OCI-LY7 (cell line): Measurements from ENCODE around the gene SYNGAP1. TPM values are rescaled to one million over a fixed set of nuclear protein-coding genes. Genes with fewer than 3 reads are reported as not detected.

Experiments
- BruUV-seq: library from RNA; stranded (reverse); fragments of 400-500 nt; replicated peaks from 2 replicates; lab custom pipeline; 2021; lab: Mats Ljungman, UMichigan
- CTCF ChIA-PET: fragments of 300-600 bp; sonication (Branson Sonifier 250); formaldehyde crosslinking; loops from one replicate; lab custom pipeline; 2022; ENCODE audit warnings: antibody characterized with exemption; ENCODE audit not compliant: unreplicated experiment; lab: Charles Lee
- POLR2A ChIA-PET: fragments of 300-600 bp; sonication (Branson Sonifier 250); formaldehyde crosslinking; loops from one replicate; lab custom pipeline; 2022; ENCODE audit warnings: antibody characterized with exemption; lab: Charles Lee
- DNase-seq: peaks from one replicate; pipeline ENCODE4 v3.0.0-alpha.2; 2015; ENCODE audit warnings: low spot score
- H2AFZ ChIP-seq: fragments of 200-600 bp; sonication (generic), shearing (Covaris generic); 2 replicates; pipeline ENCODE4 v1.6.1; 2014; ENCODE audit warnings: mild to moderate bottlenecking, antibody characterized with exemption, low read length, moderate library complexity
- H3K27ac ChIP-seq: fragments of 200-600 bp; sonication (generic); 2 replicates; pipeline ENCODE4 v1.5.1; 2014; ENCODE audit warnings: mixed run types, low read depth, mild to moderate bottlenecking, moderate library complexity, low read length, inconsistent platforms; ENCODE audit not compliant: poor library complexity, severe bottlenecking
- H3K36me3 ChIP-seq: fragments of 200-600 bp; sonication (generic); 2 replicates; pipeline ENCODE4 v1.6.1; 2014; ENCODE audit warnings: mild to moderate bottlenecking, antibody characterized with exemption, low read length, moderate library complexity, mixed read lengths; ENCODE audit not compliant: insufficient read depth
- H3K4me1 ChIP-seq: fragments of 200-600 bp; sonication (generic); 2 replicates; pipeline ENCODE4 v1.5.1; 2014; ENCODE audit warnings: mild to moderate bottlenecking, low read length; ENCODE audit not compliant: insufficient read depth, poor library complexity, severe bottlenecking
- H3K4me2 ChIP-seq: fragments of 200-600 bp; sonication (generic); 2 replicates; pipeline ENCODE4 v1.6.1; 2014; ENCODE audit warnings: mild to moderate bottlenecking, low read length
- H3K4me3 ChIP-seq: fragments of 200-600 bp; sonication (generic); 2 replicates; pipeline ENCODE4 v1.5.1; 2014; ENCODE audit warnings: mild to moderate bottlenecking, low read depth, low read length; ENCODE audit not compliant: poor library complexity, severe bottlenecking
- H3K79me2 ChIP-seq: fragments of 200-600 bp; sonication (generic); 2 replicates; pipeline ENCODE4 v1.6.1; 2016; ENCODE audit warnings: low read depth, mild to moderate bottlenecking, low read length, moderate library complexity, mixed read lengths; ENCODE audit not compliant: insufficient read depth
- H3K9me2 ChIP-seq: fragments of 200-600 bp; sonication (generic); 2 replicates; pipeline ENCODE4 v1.6.1; 2016; ENCODE audit warnings: mild to moderate bottlenecking, low read length, mixed read lengths; ENCODE audit not compliant: insufficient read depth
- H3K9me3 ChIP-seq: fragments of 200-600 bp; sonication (generic); 2 replicates; pipeline ENCODE4 v1.6.1; 2014; ENCODE audit warnings: mild to moderate bottlenecking, mixed run types, low read length, mixed read lengths
- H4K20me1 ChIP-seq: fragments of 200-600 bp; sonication (generic); 2 replicates; pipeline ENCODE4 v1.6.1; 2014; ENCODE audit warnings: mild to moderate bottlenecking, antibody characterized with exemption, low read length, moderate library complexity, mixed read lengths; ENCODE audit not compliant: insufficient read depth
- CTCF ChIP-seq: fragments of 200-600 bp; sonication (generic); conservative IDR thresholded peaks from 2 replicates; pipeline ENCODE4 v1.5.1; 2014; ENCODE audit warnings: mild to moderate bottlenecking, antibody characterized with exemption, low read length, moderate library complexity, mixed read lengths
- EZH2phosphoT487 ChIP-seq: fragments of 200-600 bp; sonication (generic); IDR thresholded peaks from 2 replicates; pipeline ENCODE4 v1.6.1; 2018; ENCODE audit warnings: low read depth, borderline replicate concordance, mild to moderate bottlenecking, mixed run types, antibody characterized with exemption, low read length, moderate library complexity, mixed read lengths
- intact Hi-C: fragments of 100-400 bp; cut with micrococcal nuclease; formaldehyde crosslinking; loops from one replicate; pipeline ENCODE4 v1.10.0; 2022; ENCODE audit not compliant: unreplicated experiment
- total RNA-seq, 2 experiments: library from RNA; depleted of rRNA in 1 of 2; stranded (reverse); fragments of >200 nt in 1 of 2; shearing (Covaris generic) in 1 of 2; gene quantifications; 2 replicates each; pipeline ENCODE4 v1.2.3, GENCODE V29; 2014 to 2022

The SYNGAP1 gene
- total RNA-seq, 2 experiments from 2014 or later: 5.6 to 30.7 TPM

DNA sequence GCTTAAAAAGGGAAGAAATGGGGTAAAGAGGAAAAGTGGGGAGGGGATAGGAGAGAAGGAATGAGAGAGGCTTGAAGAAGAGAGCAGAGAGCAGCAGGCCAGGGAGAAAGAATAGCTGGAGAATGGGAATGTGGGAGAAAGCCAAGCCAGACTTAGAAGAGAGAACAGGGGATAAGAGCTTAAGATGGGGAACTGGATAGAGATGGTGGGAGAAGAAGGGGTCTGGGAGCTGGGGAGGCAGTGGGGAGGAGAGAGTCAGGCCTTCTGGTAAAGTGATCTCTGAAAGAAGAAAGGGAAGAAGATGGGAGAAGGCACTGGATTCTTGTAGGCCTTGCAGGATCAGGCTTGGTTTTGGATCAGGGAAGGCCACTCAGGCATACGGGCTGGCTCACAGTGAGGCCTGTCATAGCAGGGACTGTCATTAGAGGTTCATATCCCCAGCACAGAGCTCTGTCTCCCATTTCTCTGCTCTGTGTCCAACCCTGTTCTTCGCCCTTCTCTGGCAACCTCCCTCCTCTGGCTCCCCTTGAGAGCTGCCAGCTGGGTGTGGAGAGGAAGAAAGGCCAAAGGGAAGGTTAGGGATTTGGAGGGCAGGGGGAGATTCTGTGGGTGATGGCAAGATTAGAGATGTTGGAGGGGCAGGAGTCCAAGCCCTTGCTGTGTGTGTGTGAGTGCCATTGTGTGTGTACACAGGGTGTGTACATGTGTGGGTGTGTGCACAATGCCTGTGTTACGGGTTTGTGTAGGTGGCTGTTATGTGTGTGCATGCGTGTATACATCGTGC is 9.3 kb downstream of the SYNGAP1 start:
- no peaks in the 10 kb centered on the region for H3K9me2 ChIP-seq
- peak overlapping the region; percentile 68 for H3K4me3 ChIP-seq
- no peaks in the 10 kb centered on the region for H4K20me1 ChIP-seq
- peak overlapping the region; percentile 64 for H3K27ac ChIP-seq
- DNase-seq: no peak
- intact Hi-C loops: loop anchor here (5.0 kb wide), 1 partner anchor 152 kb away; the partner anchor contains the start of gene B3GALT4
- no peaks in the 10 kb centered on the region for H3K36me3 ChIP-seq
- peaks cover 75% of the 10 kb centered on the region for H3K4me1 ChIP-seq
- H2AFZ ChIP-seq: no peak overlapping the region
- peak overlapping the region; percentile 98 for H3K4me2 ChIP-seq
- ChIA-PET POLR2A (interaction anchor here (0.6 to 1.4 kb wide), 5 partner anchors 11 to 157 kb away, joined by 3 to 4 read pairs (median 4); partner anchors contain the start of genes CUTA, RPS18, VPS52 and ZBTB22), CTCF (no interaction called here)
- peaks cover 5% of the 10 kb centered on the region; the same call in 1 of the 2 replicates for H3K79me2 ChIP-seq
- no peak for TF ChIP-seq CTCF
- TF ChIP-seq EZH2phosphoT487: no peak
- H3K9me3 ChIP-seq: no peaks in the 10 kb centered on the region
- BruUV-seq: no TSS peak

GRCh38 chr6:33429750-33430052 is 9.8 kb downstream of the SYNGAP1 start:
- Histone ChIP-seq H3K4me1 (peaks cover 74% of the 10 kb centered on the region), H3K4me3 (peak overlapping the region; percentile 68), H3K9me3 (no peaks in the 10 kb centered on the region), H2AFZ (no peak overlapping the region), H3K79me2 (peaks cover 5% of the 10 kb centered on the region; the same call in 1 of the 2 replicates), H3K27ac (peak overlapping the region; percentile 64), H3K9me2 (no peaks in the 10 kb centered on the region), H4K20me1 (no peaks in the 10 kb centered on the region), H3K4me2 (peak overlapping the region; percentile 98), H3K36me3 (no peaks in the 10 kb centered on the region)
- no peak for DNase-seq
- ChIA-PET POLR2A (interaction anchor here (1.3 to 1.4 kb wide), 3 partner anchors 12 to 179 kb away, joined by 3 to 4 read pairs (median 3); partner anchors contain the start of gene CUTA), CTCF (no interaction called here)
- BruUV-seq: no TSS peak
- TF ChIP-seq EZH2phosphoT487 (no peak), CTCF (no peak)
- intact Hi-C loops: loop anchor here (5.0 kb wide), 1 partner anchor 152 kb away; the partner anchor contains the start of gene B3GALT4
